ENCODE results near the gene ZNF444. TPM values are rescaled to one million over a fixed set of nuclear protein-coding genes. Genes with fewer than 3 reads are reported as not detected.
"Not testable (repeated sequence)": the region's sequence is repeated elsewhere in the genome, so short reads cannot be mapped to it uniquely, and the experiment has no call there.

Gene ZNF444
- total RNA-seq, 1 experiment from 2014 or later = 31.7 TPM

DNA sequence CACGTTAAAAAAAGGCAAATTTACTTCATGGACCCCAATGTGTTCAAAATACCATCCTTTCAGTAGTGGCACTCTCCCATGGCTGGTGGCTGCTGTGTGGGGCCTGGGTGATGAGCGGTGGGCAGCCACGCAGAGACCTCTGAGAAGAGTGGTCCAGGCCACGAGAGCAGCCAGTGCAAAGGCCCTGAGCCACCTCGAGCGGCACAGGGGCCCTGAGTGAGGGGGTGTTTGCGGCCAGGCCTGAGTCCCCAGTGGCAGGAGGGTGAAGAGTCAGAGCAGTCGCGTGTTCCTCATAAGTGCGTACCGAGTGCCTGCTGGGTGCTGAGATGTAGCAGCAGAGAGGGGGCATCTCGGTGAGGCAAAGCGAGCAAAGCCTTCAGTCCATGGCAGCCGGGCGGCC lies 7.0 kb downstream of the ZNF444 start:
- no TSS peak for BruUV-seq (replicated peaks)
- no peak for DNase-seq (ENCODE audit: low read depth, low spot score)
- H3K9me3 ChIP-seq (ENCODE audit: control insufficient read depth in 1 of 2, insufficient read depth in 1 of 2, low read depth in 1 of 2, low read length in 2 of 2) = no peaks in the 10 kb centered on the region
- no peak overlapping the region for H3K4me3 ChIP-seq (replicated peaks in 1 of 2; ENCODE audit: low read depth in 1 of 2, low read length in 2 of 2)
- no peaks in the 10 kb centered on the region; the same call in 1 of the 2 replicates for H3K79me2 ChIP-seq (ENCODE audit: insufficient read depth, low read length)
- TF ChIP-seq RAD21 (IDR thresholded peaks at IDR 0.05; ENCODE audit: low read depth) (no peak), SIN3A (IDR thresholded peaks at IDR 0.05; ENCODE audit: low read depth) (no peak)
- H3K4me1 ChIP-seq (ENCODE audit: control insufficient read depth in 1 of 2, insufficient read depth in 2 of 2, low read length in 2 of 2) = no peaks in the 10 kb centered on the region
- no peak overlapping the region for H3K4me2 ChIP-seq (ENCODE audit: low read length)
- POLR2A ChIA-PET = no interaction called here
- H3K9ac ChIP-seq (ENCODE audit: low read length) = no peak overlapping the region
- H3K9me2 ChIP-seq (ENCODE audit: insufficient read depth) = no peaks in the 10 kb centered on the region
- no peaks in the 10 kb centered on the region for H3K27me3 ChIP-seq (ENCODE audit: insufficient read depth, low read length)
- no peak for ATAC-seq
- intact Hi-C loops (cut with micrococcal nuclease) = no loop called here
- no peaks in the 10 kb centered on the region for H3K36me3 ChIP-seq (ENCODE audit: control insufficient read depth in 1 of 2, insufficient read depth in 2 of 2, low read length in 2 of 2)
- H4K20me1 ChIP-seq (ENCODE audit: insufficient read depth) = no peaks in the 10 kb centered on the region
- RAD21 ChIA-PET (ENCODE audit: low non-redundant PET in 1 of 2, low total read pairs in 2 of 2, uncharacterized antibody in 2 of 2, unreplicated experiment in 2 of 2) = no interaction called here
- CTCF ChIA-PET = no interaction called here
- no peak overlapping the region for H3K27ac ChIP-seq (ENCODE audit: low read depth, low read length)
- no peak overlapping the region for H2AFZ ChIP-seq (ENCODE audit: low read depth, low read length, poor library complexity, severe bottlenecking)

DNA sequence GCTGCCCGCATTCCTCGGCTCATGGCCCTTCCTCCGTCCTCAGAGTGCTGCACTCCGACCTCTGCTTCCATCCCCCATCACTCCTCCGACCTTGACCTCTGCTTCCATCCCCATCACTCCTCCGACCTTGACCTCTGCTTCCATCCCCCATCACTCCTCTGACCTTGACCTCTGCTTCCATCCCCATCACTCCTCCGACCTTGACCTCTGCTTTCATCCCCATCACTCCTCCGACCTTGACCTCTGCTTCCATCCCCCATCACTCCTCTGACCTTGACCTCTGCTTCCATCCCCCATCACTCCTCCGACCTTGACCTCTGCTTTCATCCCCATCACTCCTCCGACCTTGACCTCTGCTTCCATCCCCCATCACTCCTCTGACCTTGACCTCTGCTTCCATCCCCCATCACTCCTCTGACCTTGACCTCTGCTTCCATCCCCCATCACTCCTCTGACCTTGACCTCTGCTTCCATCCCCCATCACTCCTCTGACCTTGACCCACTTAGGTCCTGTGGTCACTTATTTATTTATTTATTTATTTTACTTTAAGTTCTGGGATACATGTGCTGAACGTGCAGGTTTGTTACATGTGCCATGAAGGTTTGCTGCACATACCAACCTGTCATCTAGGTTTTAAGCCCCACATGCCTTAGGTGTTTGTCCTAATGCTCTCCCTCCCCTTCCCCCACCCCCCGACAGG lies 8.0 kb downstream of the ZNF444 start:
- H2AFZ ChIP-seq (ENCODE audit: low read depth, low read length, poor library complexity, severe bottlenecking); BruUV-seq (replicated peaks); intact Hi-C loops (cut with micrococcal nuclease); H3K27me3 ChIP-seq (ENCODE audit: insufficient read depth, low read length); POLR2A ChIA-PET; ATAC-seq; H3K4me3 ChIP-seq (replicated peaks in 1 of 2; ENCODE audit: low read depth in 1 of 2, low read length in 2 of 2); DNase-seq (ENCODE audit: low read depth, low spot score); H3K9ac ChIP-seq (ENCODE audit: low read length); H3K4me1 ChIP-seq (ENCODE audit: control insufficient read depth in 1 of 2, insufficient read depth in 2 of 2, low read length in 2 of 2); H3K4me2 ChIP-seq (ENCODE audit: low read length); RAD21 ChIA-PET (ENCODE audit: low non-redundant PET in 1 of 2, low total read pairs in 2 of 2, uncharacterized antibody in 2 of 2, unreplicated experiment in 2 of 2); H3K9me3 ChIP-seq (ENCODE audit: control insufficient read depth in 1 of 2, insufficient read depth in 1 of 2, low read depth in 1 of 2, low read length in 2 of 2); H3K27ac ChIP-seq (ENCODE audit: low read depth, low read length); H4K20me1 ChIP-seq (ENCODE audit: insufficient read depth); CTCF ChIA-PET; H3K79me2 ChIP-seq (ENCODE audit: insufficient read depth, low read length); H3K9me2 ChIP-seq (ENCODE audit: insufficient read depth); H3K36me3 ChIP-seq (ENCODE audit: control insufficient read depth in 1 of 2, insufficient read depth in 2 of 2, low read length in 2 of 2): not testable (repeated sequence)

DNA sequence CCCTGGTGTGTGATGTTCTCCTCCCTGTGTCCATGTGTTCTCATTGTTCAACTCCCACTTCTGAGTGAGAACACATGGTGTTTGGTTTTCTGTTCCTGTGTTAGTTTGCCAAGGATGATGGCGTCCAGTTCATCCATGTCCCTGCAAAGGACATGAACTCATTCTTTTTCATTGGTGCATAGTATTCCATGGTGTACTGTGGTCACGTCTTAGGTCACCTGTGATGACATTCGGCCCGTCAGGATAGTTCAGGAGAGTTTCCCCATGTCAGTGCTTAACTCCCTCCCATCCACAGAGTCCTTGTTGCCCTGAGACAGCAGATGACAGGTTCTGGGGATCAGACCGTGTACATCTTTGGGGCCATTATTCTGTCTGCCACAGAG lies 8.6 kb downstream of the ZNF444 start:
- ATAC-seq (no peak), DNase-seq (ENCODE audit: low read depth, low spot score) (no peak)
- RAD21 ChIA-PET (ENCODE audit: low non-redundant PET in 1 of 2, low total read pairs in 2 of 2, uncharacterized antibody in 2 of 2, unreplicated experiment in 2 of 2) = no interaction called here
- H3K4me1 ChIP-seq (ENCODE audit: control insufficient read depth in 1 of 2, insufficient read depth in 2 of 2, low read length in 2 of 2) = no peaks in the 10 kb centered on the region
- CTCF ChIA-PET = no interaction called here
- POLR2A ChIA-PET = no interaction called here
- TF ChIP-seq ZFX (IDR thresholded peaks at IDR 0.05) (no peak), TCF7L2 (IDR thresholded peaks at IDR 0.05; ENCODE audit: borderline replicate concordance, extremely low read depth, insufficient read depth, insufficient read length) (no peak), SIN3A (IDR thresholded peaks at IDR 0.05; ENCODE audit: low read depth) (no peak), EGR1 (IDR thresholded peaks at IDR 0.05; ENCODE audit: low read depth) (no peak), POLR2A (IDR thresholded peaks at IDR 0.05; ENCODE audit: borderline replicate concordance, extremely low read depth, insufficient read depth, insufficient read length) (no peak), FOSL1 (IDR thresholded peaks at IDR 0.05; ENCODE audit: low read depth) (no peak), ZNF274 (IDR thresholded peaks at IDR 0.05; ENCODE audit: low read depth, low read length) (no peak), RAD21 (IDR thresholded peaks at IDR 0.05; ENCODE audit: low read depth) (no peak)
- TF ChIP-seq, protein P1, sequence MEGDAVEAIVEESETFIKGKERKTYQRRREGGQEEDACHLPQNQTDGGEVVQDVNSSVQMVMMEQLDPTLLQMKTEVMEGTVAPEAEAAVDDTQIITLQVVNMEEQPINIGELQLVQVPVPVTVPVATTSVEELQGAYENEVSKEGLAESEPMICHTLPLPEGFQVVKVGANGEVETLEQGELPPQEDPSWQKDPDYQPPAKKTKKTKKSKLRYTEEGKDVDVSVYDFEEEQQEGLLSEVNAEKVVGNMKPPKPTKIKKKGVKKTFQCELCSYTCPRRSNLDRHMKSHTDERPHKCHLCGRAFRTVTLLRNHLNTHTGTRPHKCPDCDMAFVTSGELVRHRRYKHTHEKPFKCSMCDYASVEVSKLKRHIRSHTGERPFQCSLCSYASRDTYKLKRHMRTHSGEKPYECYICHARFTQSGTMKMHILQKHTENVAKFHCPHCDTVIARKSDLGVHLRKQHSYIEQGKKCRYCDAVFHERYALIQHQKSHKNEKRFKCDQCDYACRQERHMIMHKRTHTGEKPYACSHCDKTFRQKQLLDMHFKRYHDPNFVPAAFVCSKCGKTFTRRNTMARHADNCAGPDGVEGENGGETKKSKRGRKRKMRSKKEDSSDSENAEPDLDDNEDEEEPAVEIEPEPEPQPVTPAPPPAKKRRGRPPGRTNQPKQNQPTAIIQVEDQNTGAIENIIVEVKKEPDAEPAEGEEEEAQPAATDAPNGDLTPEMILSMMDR (IDR thresholded peaks at IDR 0.05 in 2 of 3, conservative IDR thresholded peaks at IDR 0.05 in 1 of 3; ENCODE audit: borderline replicate concordance in 1 of 3, insufficient read depth in 1 of 3, low read depth in 2 of 3, low read length in 2 of 3) = no peak
- TF ChIP-seq, protein P2, sequence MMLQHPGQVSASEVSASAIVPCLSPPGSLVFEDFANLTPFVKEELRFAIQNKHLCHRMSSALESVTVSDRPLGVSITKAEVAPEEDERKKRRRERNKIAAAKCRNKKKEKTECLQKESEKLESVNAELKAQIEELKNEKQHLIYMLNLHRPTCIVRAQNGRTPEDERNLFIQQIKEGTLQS (IDR thresholded peaks at IDR 0.05) = no peak
- H3K4me2 ChIP-seq (ENCODE audit: low read length) = no peak overlapping the region
- no TSS peak for BruUV-seq (replicated peaks)
- H3K9me2 ChIP-seq (ENCODE audit: insufficient read depth) = no peaks in the 10 kb centered on the region
- intact Hi-C loops (cut with micrococcal nuclease) = no loop called here
- no peaks in the 10 kb centered on the region for H4K20me1 ChIP-seq (ENCODE audit: insufficient read depth)
- H3K9me3 ChIP-seq (ENCODE audit: control insufficient read depth in 1 of 2, insufficient read depth in 1 of 2, low read depth in 1 of 2, low read length in 2 of 2) = no peaks in the 10 kb centered on the region
- no peak overlapping the region for H3K4me3 ChIP-seq (replicated peaks in 1 of 2; ENCODE audit: low read depth in 1 of 2, low read length in 2 of 2)
- no peaks in the 10 kb centered on the region for H3K27me3 ChIP-seq (ENCODE audit: insufficient read depth, low read length)
- no peak overlapping the region for H3K27ac ChIP-seq (ENCODE audit: low read depth, low read length)
- H2AFZ ChIP-seq (ENCODE audit: low read depth, low read length, poor library complexity, severe bottlenecking) = no peak overlapping the region
- H3K9ac ChIP-seq (ENCODE audit: low read length) = no peak overlapping the region
- H3K36me3 ChIP-seq (ENCODE audit: control insufficient read depth in 1 of 2, insufficient read depth in 2 of 2, low read length in 2 of 2) = 0 out of 4 replicates have a peak, but pooled peaks cover 0 to 2% of the 10 kb centered on the region in 2 experiments
- no peaks in the 10 kb centered on the region for H3K79me2 ChIP-seq (ENCODE audit: insufficient read depth, low read length)
